Measurements from ENCODE around the gene XRCC3. TPM values are rescaled to one million over a fixed set of nuclear protein-coding genes. Genes with fewer than 3 reads are reported as not detected.

The XRCC3 gene
- total RNA-seq, 6 donors from 2014 or later, result 2.4 to 16.8 (median 5.8) TPM

DNA sequence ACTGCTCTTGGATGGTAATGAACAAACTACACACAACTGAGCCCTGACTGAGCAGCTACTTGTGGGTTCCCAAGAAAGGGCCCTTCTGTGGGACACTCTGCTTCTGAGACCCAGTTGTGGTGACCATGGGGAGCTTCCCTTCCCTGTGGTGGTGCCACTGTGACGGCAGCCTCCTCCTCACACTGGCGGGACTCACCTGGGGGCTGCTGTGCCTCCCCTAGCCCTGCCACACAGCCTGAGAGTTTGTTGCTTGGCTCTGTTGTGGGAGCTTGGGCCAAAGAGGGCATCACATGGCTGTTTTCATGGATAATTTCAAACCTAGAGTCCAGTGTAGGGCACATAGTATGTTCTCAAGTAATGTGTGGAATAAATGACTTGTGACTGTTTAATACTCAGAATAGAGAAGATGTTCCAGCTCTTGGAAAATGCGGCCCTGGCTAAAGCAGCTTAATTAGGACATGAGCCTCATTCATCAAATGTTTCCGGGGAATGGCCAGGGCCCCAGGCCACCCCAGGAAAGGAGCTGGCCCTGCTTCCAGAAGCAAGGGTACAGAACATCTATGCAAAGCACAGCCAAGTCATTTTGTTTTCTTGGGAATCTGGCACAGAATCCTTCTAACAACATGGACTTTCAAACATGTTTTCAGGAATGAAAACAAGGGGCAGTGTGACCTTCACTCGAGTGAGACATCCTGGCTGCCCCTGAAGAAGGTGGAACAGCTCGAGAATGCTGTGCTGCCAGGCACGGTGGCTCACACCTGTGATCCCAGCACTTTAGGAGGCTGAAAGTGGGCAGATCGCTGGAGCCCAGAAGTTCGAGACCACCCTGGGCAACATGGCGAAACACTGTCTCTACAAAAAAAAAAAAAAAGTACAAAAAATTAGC lies 21.5 kb upstream of the XRCC3 start:
- Histone ChIP-seq H3K4me1 (peaks cover 0 to 18% (median 7%) of the 10 kb centered on the region in 4 donors), H3K27me3 (no peaks in the 10 kb centered on the region), H3K9me3 (no peaks in the 10 kb centered on the region), H3K4me3 (no peak overlapping the region), H3K36me3 (peaks cover 22 to 91% (median 68%) of the 10 kb centered on the region in 4 donors), H3K27ac (peak overlapping the region in 3 of 4 donors; percentile 24 to 64 (median 58))
- TF ChIP-seq POLR2A (IDR thresholded peaks at IDR 0.05), result no peak
- TF ChIP-seq EP300 (IDR thresholded peaks at IDR 0.05), result no peak
- no peak for TF ChIP-seq POLR2AphosphoS5 (IDR thresholded peaks at IDR 0.05)
- TF ChIP-seq, protein P1, sequence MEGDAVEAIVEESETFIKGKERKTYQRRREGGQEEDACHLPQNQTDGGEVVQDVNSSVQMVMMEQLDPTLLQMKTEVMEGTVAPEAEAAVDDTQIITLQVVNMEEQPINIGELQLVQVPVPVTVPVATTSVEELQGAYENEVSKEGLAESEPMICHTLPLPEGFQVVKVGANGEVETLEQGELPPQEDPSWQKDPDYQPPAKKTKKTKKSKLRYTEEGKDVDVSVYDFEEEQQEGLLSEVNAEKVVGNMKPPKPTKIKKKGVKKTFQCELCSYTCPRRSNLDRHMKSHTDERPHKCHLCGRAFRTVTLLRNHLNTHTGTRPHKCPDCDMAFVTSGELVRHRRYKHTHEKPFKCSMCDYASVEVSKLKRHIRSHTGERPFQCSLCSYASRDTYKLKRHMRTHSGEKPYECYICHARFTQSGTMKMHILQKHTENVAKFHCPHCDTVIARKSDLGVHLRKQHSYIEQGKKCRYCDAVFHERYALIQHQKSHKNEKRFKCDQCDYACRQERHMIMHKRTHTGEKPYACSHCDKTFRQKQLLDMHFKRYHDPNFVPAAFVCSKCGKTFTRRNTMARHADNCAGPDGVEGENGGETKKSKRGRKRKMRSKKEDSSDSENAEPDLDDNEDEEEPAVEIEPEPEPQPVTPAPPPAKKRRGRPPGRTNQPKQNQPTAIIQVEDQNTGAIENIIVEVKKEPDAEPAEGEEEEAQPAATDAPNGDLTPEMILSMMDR (IDR thresholded peaks at IDR 0.05), result no peak
- ATAC-seq (ENCODE audit: low FRiP score in 2 of 2) (no peak), DNase-seq (no peak)
- WGBS, 2 donors, result 75 to 82% methylated on average over 8 to 10 of the region's 10 CpGs

DNA sequence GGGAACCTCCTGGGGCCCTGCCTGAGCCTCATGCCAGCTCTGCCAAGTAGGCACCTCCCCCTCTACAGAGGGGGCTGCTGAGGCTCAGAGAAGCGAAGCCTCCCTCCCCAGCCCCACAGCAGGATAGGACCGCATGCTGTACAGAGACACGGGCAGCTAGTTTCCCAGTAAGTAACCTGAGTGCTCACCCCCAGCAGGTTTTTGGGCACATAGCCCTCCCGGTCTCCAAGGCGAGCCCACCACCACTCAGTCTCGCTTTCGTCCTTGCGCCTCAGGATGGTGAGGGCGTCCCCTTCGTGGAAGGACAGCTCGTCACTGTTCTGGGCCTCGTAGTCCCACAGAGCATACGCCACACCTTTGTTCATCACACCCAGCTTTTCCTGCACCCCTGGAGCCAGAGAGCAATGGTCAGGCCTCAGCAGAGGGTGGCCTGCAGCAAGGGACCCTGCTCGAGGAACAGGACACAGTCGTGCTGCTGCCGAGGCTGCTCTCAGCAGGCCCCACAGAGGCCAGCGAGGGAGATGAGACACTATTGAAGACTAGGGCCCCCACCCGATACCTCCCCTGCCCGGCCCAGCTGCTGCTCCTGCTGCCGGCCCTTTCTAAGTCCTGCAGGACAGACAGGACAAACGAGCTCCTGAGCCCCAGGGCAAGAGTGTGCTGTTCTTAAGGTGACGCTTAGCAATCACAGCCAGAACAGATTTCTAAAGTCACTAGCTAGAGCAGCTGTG lies 20.7 kb upstream of the XRCC3 start:
- DNase-seq (no peak), ATAC-seq (ENCODE audit: low FRiP score in 2 of 2) (no peak)
- H3K27ac ChIP-seq, result peak overlapping the region in 3 of 4 donors; percentile 24 to 64 (median 58)
- TF ChIP-seq, protein P1 (IDR thresholded peaks at IDR 0.05), result no peak
- no peak for TF ChIP-seq POLR2AphosphoS5 (IDR thresholded peaks at IDR 0.05)
- no peak for TF ChIP-seq POLR2A (IDR thresholded peaks at IDR 0.05)
- TF ChIP-seq EP300 (IDR thresholded peaks at IDR 0.05), result no peak
- 87 to 94% methylated on average over 12 to 22 of the region's 22 CpGs for WGBS, 2 donors
- no peaks in the 10 kb centered on the region for H3K27me3 ChIP-seq
- no peak overlapping the region for H3K4me3 ChIP-seq
- H3K9me3 ChIP-seq, result no peaks in the 10 kb centered on the region
- peaks cover 21 to 86% (median 63%) of the 10 kb centered on the region in 4 donors for H3K36me3 ChIP-seq
- H3K4me1 ChIP-seq, result peaks cover 0 to 18% (median 7%) of the 10 kb centered on the region in 4 donors

DNA sequence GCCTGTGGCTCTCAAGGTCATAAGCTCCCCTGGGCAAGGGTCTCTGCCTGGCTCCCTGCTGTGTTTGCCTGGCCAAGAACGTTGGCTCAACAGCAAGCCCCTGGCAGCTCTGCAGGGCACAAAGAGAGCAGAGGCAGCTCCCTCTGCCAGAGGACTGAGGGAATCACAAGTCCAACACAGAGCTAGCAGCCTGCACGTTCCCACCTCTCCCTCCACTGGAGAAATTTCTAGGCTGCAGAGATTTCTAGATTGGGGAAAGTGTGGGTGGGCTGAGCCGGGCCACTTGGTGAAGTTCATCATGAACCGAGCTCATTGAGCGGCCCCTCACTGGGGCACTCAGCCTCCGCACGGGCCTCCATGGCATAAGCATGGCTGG lies 20.2 kb upstream of the XRCC3 start:
- Histone ChIP-seq H3K9me3 (no peaks in the 10 kb centered on the region), H3K27ac (peak overlapping the region in 2 of 4 donors; percentile 11 to 58), H3K4me1 (peaks cover 0 to 18% (median 7%) of the 10 kb centered on the region in 4 donors), H3K27me3 (no peaks in the 10 kb centered on the region), H3K36me3 (peaks cover 21 to 82% (median 59%) of the 10 kb centered on the region in 4 donors), H3K4me3 (no peak overlapping the region)
- ATAC-seq (ENCODE audit: low FRiP score in 2 of 2) (no peak), DNase-seq (no peak)
- TF ChIP-seq EP300 (IDR thresholded peaks at IDR 0.05) (no peak), POLR2A (IDR thresholded peaks at IDR 0.05) (no peak), POLR2AphosphoS5 (IDR thresholded peaks at IDR 0.05) (no peak)
- 0 to 53% methylated on average over 1 to 3 of the region's 7 CpGs for WGBS, 2 donors

GRCh38 chr14:103735022-103735421 lies 19.8 kb upstream of the XRCC3 start:
- Histone ChIP-seq H3K4me1 (peaks cover 0 to 18% (median 8%) of the 10 kb centered on the region in 4 donors), H3K27me3 (no peaks in the 10 kb centered on the region), H3K27ac (peak overlapping the region in 2 of 4 donors; percentile 11 to 58), H3K36me3 (peaks cover 19 to 82% (median 57%) of the 10 kb centered on the region in 4 donors), H3K4me3 (no peak overlapping the region), H3K9me3 (no peaks in the 10 kb centered on the region)
- WGBS, 2 donors, result 69 to 70% methylated on average over 12 of the region's 12 CpGs
- ATAC-seq (ENCODE audit: low FRiP score in 2 of 2) (no peak), DNase-seq (no peak)
- TF ChIP-seq POLR2AphosphoS5 (IDR thresholded peaks at IDR 0.05) (no peak), POLR2A (IDR thresholded peaks at IDR 0.05) (no peak), EP300 (IDR thresholded peaks at IDR 0.05) (no peak)
- TF ChIP-seq, protein P1 (IDR thresholded peaks at IDR 0.05), result no peak

All from upper lobe of left lung (tissue), 6 donors.